CD14-positive monocyte (primary cell): ENCODE measurements around the gene NFE2L1. TPM values are rescaled to one million over a fixed set of nuclear protein-coding genes. Genes with fewer than 3 reads are reported as not detected.

Experiments used
- DNase-seq, 3 donors: peaks; one replicate each; pipeline ENCODE4 v3.0.0-alpha.2; 2011 to 2022
- H2AFZ ChIP-seq: 2 replicates; pipeline ENCODE4 v1.6.0; 2012; ENCODE audit warnings: mild to moderate bottlenecking, low read depth, low read length, inconsistent platforms; ENCODE audit not compliant: insufficient read depth, poor library complexity, severe bottlenecking
- H3K27ac ChIP-seq, 2 donors: 1 replicate in 1 of 2; 2 replicates in 1 of 2; pipeline ENCODE4 v1.5.1; 2012 to 2013; ENCODE audit warnings: low read length in 2 of 2, control low read depth in 1 of 2, inconsistent platforms in 1 of 2, low read depth in 1 of 2, mild to moderate bottlenecking in 1 of 2
- H3K27me3 ChIP-seq, 2 donors: one replicate each; pipeline versions ENCODE4 v1.6.0 to v1.6.1; 2011 to 2013; ENCODE audit warnings: low read length in 2 of 2; ENCODE audit not compliant: control insufficient read depth in 2 of 2, insufficient read depth in 2 of 2
- H3K36me3 ChIP-seq, 2 donors: replicated peaks in 1 of 2; 1 replicate in 1 of 2; 2 replicates in 1 of 2; pipeline versions ENCODE4 v1.5.1 to v1.6.1; 2012 to 2013; ENCODE audit warnings: low read length in 2 of 2, control low read depth in 1 of 2, inconsistent platforms in 1 of 2, mild to moderate bottlenecking in 1 of 2; ENCODE audit not compliant: insufficient read depth in 2 of 2, control insufficient read depth in 1 of 2
- H3K4me1 ChIP-seq, 2 donors: 1 replicate in 1 of 2; 2 replicates in 1 of 2; pipeline versions ENCODE4 v1.5.1 to v1.6.1; 2012 to 2013; ENCODE audit warnings: low read length in 2 of 2, control low read depth in 1 of 2, inconsistent platforms in 1 of 2, mild to moderate bottlenecking in 1 of 2, moderate library complexity in 1 of 2; ENCODE audit not compliant: insufficient read depth in 2 of 2, control insufficient read depth in 1 of 2
- H3K4me2 ChIP-seq: replicated peaks from 2 replicates; pipeline ENCODE3; 2012; ENCODE audit warnings: low read length, moderate library complexity, mild to moderate bottlenecking; ENCODE audit not compliant: poor library complexity, severe bottlenecking; ENCODE audit errors: extremely low read depth
- H3K4me3 ChIP-seq, 3 experiments: fragments of 200-600 bp in 1 of 3; sonication (generic) in 1 of 3; replicated peaks in 1 of 3; 1 replicate in 2 of 3; 2 replicates in 1 of 3; pipeline ENCODE4 v1.5.1; 2011 to 2013; ENCODE audit warnings: low read length in 3 of 3, mild to moderate bottlenecking in 3 of 3, control low read depth in 2 of 3, low read depth in 2 of 3, inconsistent platforms in 1 of 3, moderate library complexity in 1 of 3
- H3K79me2 ChIP-seq: 2 replicates; pipeline ENCODE4 v1.6.0; 2012; ENCODE audit warnings: mild to moderate bottlenecking, control low read depth, inconsistent platforms, low read length, moderate library complexity; ENCODE audit not compliant: insufficient read depth
- H3K9ac ChIP-seq: 2 replicates; pipeline ENCODE4 v1.6.0; 2017; ENCODE audit warnings: low read length, mild to moderate bottlenecking; ENCODE audit not compliant: insufficient read depth, poor library complexity, severe bottlenecking
- H3K9me3 ChIP-seq, 2 donors: replicated peaks in 1 of 2; 1 replicate in 1 of 2; 2 replicates in 1 of 2; pipeline versions ENCODE4 v1.5.1 to v1.6.1; 2012 to 2013; ENCODE audit warnings: low read length in 2 of 2, control low read depth in 1 of 2; ENCODE audit not compliant: control insufficient read depth in 1 of 2, insufficient read depth in 1 of 2
- H4K20me1 ChIP-seq: 2 replicates; pipeline ENCODE4 v1.6.0; 2012; ENCODE audit warnings: mild to moderate bottlenecking, low read length, control low read depth, moderate library complexity; ENCODE audit not compliant: insufficient read depth
- H3K27ac Mint-ChIP-seq, 7 donors: one replicate each; pipeline ENCODE4 v1.8.0; 2020; ENCODE audit warnings: mild to moderate bottlenecking in 7 of 7, mixed read lengths in 7 of 7, moderate library complexity in 6 of 7, inconsistent platforms in 2 of 7
- H3K27me3 Mint-ChIP-seq, 3 donors: one replicate each; pipeline ENCODE4 v1.8.0; 2021 to 2022; ENCODE audit warnings: low read depth in 3 of 3, mild to moderate bottlenecking in 3 of 3, mixed read lengths in 3 of 3, moderate library complexity in 3 of 3, inconsistent platforms in 1 of 3
- H3K36me3 Mint-ChIP-seq, 2 donors: one replicate each; pipeline ENCODE4 v1.8.0; 2020; ENCODE audit warnings: mixed read lengths in 2 of 2, inconsistent platforms in 1 of 2, mild to moderate bottlenecking in 1 of 2
- H3K4me1 Mint-ChIP-seq: one replicate; pipeline ENCODE4 v1.8.0; 2020; ENCODE audit warnings: mild to moderate bottlenecking, mixed read lengths
- H3K4me3 Mint-ChIP-seq, 2 donors: one replicate each; pipeline ENCODE4 v1.8.0; 2020; ENCODE audit warnings: mild to moderate bottlenecking in 2 of 2, mixed read lengths in 2 of 2, moderate library complexity in 1 of 2
- H3K9me3 Mint-ChIP-seq, 7 donors: one replicate each; pipeline ENCODE4 v1.8.0; 2020 to 2022; ENCODE audit warnings: mixed read lengths in 7 of 7, mild to moderate bottlenecking in 6 of 7, moderate library complexity in 6 of 7, inconsistent platforms in 2 of 7
- CTCF ChIP-seq: fragments of 200-600 bp; IDR thresholded peaks from one replicate; pipeline ENCODE4 v1.8.0; 2022; ENCODE audit warnings: antibody characterized with exemption, mild to moderate bottlenecking
- WGBS: methylation state at CpG from one replicate; pipeline ENCODE4 v1.1.5; 2013; ENCODE audit warnings: missing lambda C conversion rate; ENCODE audit not compliant: insufficient coverage; 5-methylcytosine and 5-hydroxymethylcytosine counted together
- intact Hi-C, 2 donors: fragments of 100-400 bp; cut with micrococcal nuclease; formaldehyde crosslinking; loops; one replicate each; pipeline versions ENCODE4 v1.15.0 to v1.15.1; 2023
- polyA plus RNA-seq, 3 donors: library from polyadenylated mRNA; depleted of rRNA in 1 of 3; unstranded in 2 of 3; stranded (reverse) in 1 of 3; fragments of 300-500 nt in 2 of 3; fragments of >200 nt in 1 of 3; fragmentation: Illumina TruSeq in 2 of 3; gene quantifications; 1 replicate in 2 of 3; 2 replicates in 1 of 3; pipeline ENCODE4 v1.2.3, GENCODE V29; 2012 to 2021

Gene NFE2L1
- polyA plus RNA-seq, 3 donors: 2.8 to 27.0 (median 7.1) TPM

DNA sequence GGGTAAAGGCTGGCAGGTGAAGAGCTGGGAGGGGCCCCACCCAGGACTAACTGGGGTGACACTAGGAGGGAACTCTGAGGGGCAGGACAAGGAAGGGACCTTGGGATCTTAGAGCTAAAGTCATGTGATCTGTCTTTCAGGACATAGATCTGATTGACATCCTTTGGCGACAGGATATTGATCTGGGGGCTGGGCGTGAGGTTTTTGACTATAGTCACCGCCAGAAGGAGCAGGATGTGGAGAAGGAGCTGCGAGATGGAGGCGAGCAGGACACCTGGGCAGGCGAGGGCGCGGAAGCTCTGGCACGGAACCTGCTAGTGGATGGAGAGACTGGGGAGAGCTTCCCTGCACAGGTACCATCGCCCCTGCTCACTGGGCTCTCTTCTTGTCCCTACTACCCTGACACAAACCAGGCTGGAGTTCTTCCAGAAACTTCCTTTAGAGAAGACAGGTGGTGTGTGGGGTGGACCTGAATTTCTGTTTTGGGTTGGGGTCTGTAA, 8.1 kb downstream of the NFE2L1 start:
- Histone ChIP-seq H3K4me2 (no peak overlapping the region), H3K4me3 (no peak overlapping the region), H2AFZ (no peak overlapping the region), H3K9ac (no peak overlapping the region), H3K27ac (peak overlapping the region in 1 of 2 donors; percentile 53), H3K4me1 (peaks cover 28 to 60% of the 10 kb centered on the region in 2 donors), H3K27me3 (no peaks in the 10 kb centered on the region), H3K79me2 (peaks cover 70% of the 10 kb centered on the region), H4K20me1 (peaks cover 95% of the 10 kb centered on the region), H3K9me3 (no peaks in the 10 kb centered on the region), H3K36me3 (peaks cover 71 to 95% of the 10 kb centered on the region in 2 donors)
- intact Hi-C loops: no loop called here
- peak overlapping the region in 5 of 7 donors; percentile 15 to 84 (median 71) for H3K27ac Mint-ChIP-seq
- H3K27me3 Mint-ChIP-seq: no peaks in the 10 kb centered on the region
- H3K9me3 Mint-ChIP-seq: no peaks in the 10 kb centered on the region
- peaks cover 56% of the 10 kb centered on the region for H3K4me1 Mint-ChIP-seq
- peaks cover 85 to 87% of the 10 kb centered on the region in 2 donors for H3K36me3 Mint-ChIP-seq
- 100% methylated on average over 2 of the region's 10 CpGs for WGBS
- H3K4me3 Mint-ChIP-seq: no peak overlapping the region
- no peak for DNase-seq
- no peak for TF ChIP-seq CTCF

- no peak overlapping the region for H3K9ac ChIP-seq
- peaks cover 64% of the 10 kb centered on the region for H3K79me2 ChIP-seq
- Mint-ChIP-seq H3K4me3 (no peak overlapping the region), H3K9me3 (no peaks in the 10 kb centered on the region), H3K27ac (peak overlapping the region in 2 of 7 donors; percentile 10 to 48), H3K4me1 (peaks cover 50% of the 10 kb centered on the region), H3K36me3 (peaks cover 85 to 87% of the 10 kb centered on the region in 2 donors), H3K27me3 (no peaks in the 10 kb centered on the region)
- H3K9me3 ChIP-seq: no peaks in the 10 kb centered on the region
- no peak for DNase-seq
- WGBS: 91% methylated on average over 2 of the region's 2 CpGs
- H4K20me1 ChIP-seq: peaks cover 95% of the 10 kb centered on the region
- H3K36me3 ChIP-seq: peaks cover 71 to 95% of the 10 kb centered on the region in 2 donors
- peak overlapping the region in 1 of 2 donors; percentile 53 for H3K27ac ChIP-seq
- no peak overlapping the region for H2AFZ ChIP-seq
- no peak for TF ChIP-seq CTCF
- no peak overlapping the region for H3K4me2 ChIP-seq
- intact Hi-C loops: no loop called here
- no peaks in the 10 kb centered on the region for H3K27me3 ChIP-seq
- H3K4me1 ChIP-seq: peaks cover 24 to 54% of the 10 kb centered on the region in 2 donors
- no peak overlapping the region for H3K4me3 ChIP-seq
Observed at GRCh38 chr17:48056879-48057278, 8.7 kb downstream of the NFE2L1 start.
